ENCODE measurements around the gene KCNJ1.

The KCNJ1 gene

DNA sequence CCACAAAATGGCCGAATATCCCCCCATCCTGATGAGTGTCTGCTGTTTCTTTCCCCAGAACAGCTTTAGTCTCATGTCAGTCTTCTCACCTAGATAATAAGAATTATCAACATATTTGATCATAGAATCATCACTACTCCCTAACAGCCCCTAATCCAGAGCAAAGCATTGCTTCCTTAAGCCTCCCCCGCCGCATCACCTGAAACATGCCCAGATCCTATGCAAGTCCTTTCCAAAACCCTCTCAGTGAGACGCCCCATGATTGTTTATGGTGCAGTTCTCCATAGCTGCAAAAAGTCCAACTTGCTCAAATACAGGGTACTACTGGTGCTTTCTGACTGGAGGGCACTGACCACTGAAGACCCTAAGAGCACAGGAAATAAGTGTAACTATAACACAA, 20.1 kb downstream of the KCNJ1 start:
- DNase-seq = no peak

- no peak for DNase-seq
Observed at GRCh38 chr11:128845334-128845780, 21.7 kb downstream of the KCNJ1 start.

- no peak for DNase-seq
Observed at GRCh38 chr11:128843198-128843785, 23.8 kb downstream of the KCNJ1 start.

DNA sequence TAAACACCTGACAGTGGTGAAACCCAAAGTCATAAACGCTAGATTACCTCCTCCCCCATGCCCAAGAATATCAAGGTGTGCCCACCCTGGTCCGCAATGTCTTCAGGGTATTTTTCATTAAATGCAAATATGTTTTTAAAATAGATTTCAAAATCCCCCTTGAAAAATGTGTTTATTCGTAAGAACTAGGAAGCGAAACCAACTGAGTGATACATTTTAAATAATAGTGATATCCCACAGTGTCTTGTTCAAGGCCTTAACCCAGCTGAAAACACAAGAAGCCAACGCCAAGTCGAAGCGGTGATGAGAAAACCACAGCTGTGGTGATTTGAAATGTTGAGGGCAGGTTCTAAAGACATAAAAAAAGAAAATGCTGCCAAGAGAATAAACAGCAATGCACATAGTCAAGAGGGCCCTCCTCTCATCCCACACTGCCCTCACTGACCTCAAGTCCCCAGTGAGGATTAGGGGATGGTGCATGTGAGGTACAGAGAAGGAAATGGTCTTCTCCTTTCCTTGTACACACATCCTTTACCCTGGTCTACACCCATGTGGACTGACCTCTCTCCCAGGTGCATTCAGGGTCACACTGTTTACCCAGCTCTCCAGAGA, 25.5 kb downstream of the KCNJ1 start:
- no peak for DNase-seq

DNA sequence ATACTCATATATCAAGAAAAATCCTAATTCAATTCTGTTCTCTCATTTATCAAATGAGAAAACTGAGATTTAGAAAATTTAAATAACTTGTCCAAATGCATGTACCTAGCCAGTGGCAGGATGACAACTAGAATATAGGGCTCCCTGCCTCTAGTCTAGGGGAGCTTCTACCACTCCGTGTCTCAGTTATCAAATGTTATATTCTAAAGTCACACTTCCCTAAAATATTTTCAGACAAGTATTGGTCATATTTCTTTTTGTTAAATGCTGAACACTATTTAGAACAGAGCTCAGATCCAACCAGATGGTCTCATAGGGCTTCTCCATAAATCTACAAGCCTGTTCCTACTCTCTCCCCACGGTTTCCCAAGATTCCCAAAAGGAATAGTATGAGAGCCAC, 26.3 kb downstream of the KCNJ1 start:
- DNase-seq = no peak

- DNase-seq = no peak
Observed at GRCh38 chr11:128840137-128840536, 27.0 kb downstream of the KCNJ1 start.

DNA sequence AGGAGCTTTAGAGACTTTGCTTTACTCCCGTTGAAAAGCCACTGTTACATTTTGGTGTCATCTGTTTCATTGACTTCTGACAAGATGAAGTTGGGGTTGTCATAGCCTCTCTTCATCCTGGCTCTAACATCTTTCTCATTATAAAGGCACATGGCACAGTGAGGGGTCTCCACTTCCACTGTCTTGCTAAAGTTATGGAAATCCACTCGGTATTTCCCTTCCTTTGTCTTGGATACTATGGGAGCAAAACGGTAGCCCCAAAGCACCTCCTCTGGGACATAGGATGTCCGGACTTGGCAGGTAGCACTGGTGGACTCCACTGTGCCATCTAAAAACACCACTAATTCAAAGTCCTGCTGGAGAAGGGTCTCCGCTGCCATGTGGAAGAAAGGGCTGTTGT, 28.0 kb downstream of the KCNJ1 start:
- no peak for DNase-seq

GRCh38 chr11:128837627-128838026, 29.5 kb downstream of the KCNJ1 start:
- no peak for DNase-seq

- DNase-seq = no peak
Observed at GRCh38 chr11:128835741-128836430, 31.2 kb downstream of the KCNJ1 start.

DNA sequence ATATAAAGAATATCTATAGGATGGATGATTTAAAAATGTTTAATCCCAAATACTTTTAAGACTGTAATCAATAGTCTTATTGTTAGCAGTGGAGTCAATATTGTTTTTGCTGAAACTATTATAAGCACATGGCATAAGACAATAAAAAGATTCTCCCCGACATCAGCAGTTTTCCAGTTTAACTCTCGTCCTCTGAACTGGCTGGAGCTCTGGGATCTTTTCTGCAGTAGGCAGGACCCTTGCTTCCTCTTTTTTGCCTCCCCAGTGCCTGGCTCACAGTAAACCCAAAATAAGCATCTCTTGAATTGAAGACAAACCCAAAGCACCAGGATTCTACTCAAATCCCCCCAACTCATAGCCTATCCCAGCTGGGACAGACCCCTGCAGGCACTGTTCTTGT, 32.9 kb downstream of the KCNJ1 start:
- DNase-seq = no peak

- DNase-seq = no peak
Observed at GRCh38 chr11:128832121-128832497, 35.0 kb downstream of the KCNJ1 start.

GRCh38 chr11:128831174-128832120, 35.6 kb downstream of the KCNJ1 start:
- DNase-seq = peak; percentile 88

DNA sequence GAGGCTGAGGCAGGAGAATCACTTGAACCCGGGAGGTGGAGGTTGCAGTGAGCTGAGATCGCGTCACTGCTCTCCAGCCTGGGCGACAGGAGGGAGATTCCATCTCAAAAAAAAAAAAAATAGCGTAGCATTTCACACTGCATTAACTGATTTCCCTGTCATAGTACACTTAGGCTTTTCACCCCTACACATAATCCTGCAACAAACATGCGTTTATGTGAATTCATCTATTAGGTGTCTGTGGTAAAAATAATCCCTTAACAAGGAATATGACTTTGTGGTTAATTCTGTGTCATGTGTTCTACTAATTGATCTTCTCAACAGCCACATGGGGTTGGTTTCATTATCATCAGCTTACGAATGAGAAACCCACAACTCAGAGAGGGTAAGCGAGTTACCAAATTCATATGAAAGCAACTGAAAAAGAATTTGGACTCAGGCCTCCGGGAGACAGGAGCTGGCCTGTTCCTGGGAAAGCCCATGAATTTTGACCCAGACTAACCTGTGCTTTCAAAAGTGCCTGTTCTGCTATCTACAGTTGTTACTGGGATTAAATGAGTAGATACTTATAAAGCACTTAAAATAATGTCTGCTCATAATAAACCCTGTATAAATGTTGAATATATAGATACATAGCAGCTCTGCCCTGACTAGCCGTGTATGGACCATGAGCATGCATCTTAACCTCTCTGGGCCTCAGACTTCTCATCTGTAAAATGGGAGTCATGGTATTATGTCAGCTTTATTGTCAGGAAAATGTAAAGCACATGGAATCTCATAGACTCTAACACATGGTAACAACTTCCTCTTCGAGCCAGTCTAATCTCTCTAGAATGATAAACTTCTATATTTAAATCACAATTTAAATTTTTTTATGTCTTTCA, 36.6 kb downstream of the KCNJ1 start:
- no peak for DNase-seq

- DNase-seq = no peak
Observed at GRCh38 chr11:128828350-128828749, 38.7 kb downstream of the KCNJ1 start.

GRCh38 chr11:128827191-128827893, 39.8 kb downstream of the KCNJ1 start:
- no peak for DNase-seq

DNA sequence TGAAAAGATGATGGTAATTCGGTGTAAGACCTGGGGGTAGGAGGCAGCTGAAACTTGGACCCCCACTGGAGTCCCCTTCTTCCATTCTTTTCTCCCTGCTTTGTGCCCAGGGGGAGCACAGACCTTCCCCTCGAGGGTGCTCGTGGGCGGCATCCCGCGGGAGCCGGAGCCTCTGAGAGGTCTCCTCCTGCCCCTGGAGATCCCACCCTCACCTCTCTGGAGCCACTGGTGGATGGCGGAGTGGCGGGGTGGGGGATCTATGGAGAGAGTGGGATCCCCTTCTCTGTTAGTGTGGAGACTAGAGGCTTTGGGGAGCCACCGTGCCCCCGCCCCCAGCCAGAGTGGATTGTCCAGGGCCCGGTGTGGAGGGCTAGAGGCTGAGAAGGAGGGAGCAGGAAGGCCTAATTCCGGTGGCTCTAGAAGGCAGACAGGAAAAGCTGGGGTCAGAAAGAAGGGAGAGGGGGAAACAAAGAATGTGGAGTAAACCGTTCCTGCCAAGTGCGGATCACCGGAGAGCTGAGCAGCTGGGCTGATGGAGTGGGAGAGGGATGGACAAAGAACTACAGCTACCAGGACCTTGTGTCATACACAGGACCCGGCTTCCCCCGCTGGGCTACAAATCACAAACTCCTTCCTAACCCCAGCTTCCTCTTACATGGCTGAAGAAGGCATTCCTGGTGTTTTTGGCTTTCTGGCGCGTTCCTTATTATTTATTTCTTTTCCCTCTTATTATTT, 41.9 kb downstream of the KCNJ1 start:
- no peak for DNase-seq

DNA sequence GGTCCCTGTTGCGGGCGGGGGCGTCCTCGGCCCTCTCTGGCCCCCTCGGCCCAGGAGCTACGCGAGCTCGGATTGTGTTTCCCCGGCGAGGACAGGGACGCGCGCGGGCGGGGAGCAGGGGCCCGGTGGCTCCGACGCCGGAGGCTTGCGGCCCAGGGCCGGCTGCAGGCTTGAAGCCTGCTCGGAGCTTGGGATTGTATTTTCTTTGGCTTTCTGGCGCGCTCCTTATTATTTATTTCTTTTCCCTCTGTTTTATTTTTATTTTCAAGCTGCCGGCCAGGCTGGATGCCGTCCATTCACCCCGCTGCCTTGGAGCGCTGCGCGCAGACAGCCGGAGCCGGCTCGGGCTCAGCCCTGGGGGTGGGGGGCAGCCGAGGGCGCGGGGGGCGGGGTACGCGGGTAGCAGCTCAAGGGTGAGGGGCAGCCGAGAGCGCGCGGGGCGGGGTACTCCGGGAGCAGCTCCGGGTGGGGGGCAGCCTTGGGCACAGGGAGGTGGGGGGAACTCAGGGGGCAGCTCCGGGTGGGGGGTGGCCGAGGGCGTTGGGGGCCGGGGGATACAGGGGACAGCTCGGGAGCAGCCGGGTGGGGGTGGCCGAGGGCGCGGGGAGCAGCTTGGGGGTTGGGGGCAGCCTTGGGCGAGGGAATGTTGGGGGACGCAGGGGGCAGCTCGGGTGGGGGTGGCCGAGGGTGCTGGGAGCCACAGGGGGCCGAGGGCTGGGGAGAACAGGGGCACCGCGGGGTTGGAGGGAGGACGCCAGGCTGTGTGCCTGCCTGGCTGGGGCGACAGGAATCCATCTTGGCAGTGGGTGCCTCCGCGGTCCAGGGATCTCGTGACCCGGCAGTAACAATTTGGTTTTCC, 42.7 kb downstream of the KCNJ1 start:
- DNase-seq = no peak

- no peak for DNase-seq
Observed at GRCh38 chr11:128823753-128824152, 43.3 kb downstream of the KCNJ1 start.

DNA sequence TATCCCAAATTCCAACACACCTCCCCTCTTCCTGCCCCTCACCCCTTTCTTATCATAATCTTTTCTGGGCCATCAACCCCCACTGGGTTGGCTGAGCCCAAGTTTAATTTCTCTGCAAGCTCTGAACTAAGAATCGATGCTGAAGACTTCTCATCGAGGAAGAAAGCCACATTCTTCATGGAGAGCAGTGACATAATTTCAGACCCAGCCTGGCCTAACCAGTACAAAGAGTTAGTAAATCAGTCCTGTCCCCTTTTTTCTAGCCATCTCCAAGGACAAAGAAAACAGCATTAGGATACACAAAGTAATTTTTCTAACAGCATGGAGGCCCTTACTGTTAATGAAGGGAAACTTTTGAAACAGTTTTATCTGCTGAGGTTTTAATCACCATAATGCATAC, 45.0 kb downstream of the KCNJ1 start:
- DNase-seq = no peak

DNA sequence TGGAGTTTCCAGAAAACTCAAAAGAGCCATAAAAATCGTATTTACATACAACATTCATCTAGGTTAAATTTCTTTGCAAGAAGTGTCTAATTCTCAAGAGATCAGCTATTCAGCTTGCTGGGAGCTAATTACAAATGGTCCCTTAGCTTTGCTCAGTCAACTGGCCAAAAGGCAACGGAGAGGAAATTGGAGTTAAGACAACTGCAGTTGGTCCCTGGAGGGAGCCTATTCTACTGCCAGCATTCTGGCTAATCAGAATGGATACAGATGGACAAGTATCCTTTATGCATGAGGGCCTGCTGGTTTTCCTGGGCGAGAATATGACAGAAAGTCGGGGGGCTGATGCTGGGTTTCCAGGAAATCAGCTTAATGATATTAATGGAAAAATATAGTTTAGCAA, 45.5 kb downstream of the KCNJ1 start:
- no peak for DNase-seq

All from activated T-cell treated with anti-CD3 and anti-CD28 coated beads for 4 hours (primary cell).